GM08714 (cell line): ENCODE measurements around the gene AGAP1.
"Not testable (repeated sequence)": the region's sequence is repeated elsewhere in the genome, so short reads cannot be mapped to it uniquely, and the experiment has no call there.

Source experiments
- H3K4me3 ChIP-seq: fragments of 200-500 bp; sonication (Bioruptor generic); 2 replicates; pipeline ENCODE4 v1.5.1; 2014; ENCODE audit warnings: mild to moderate bottlenecking, low read length, inconsistent platforms
- ZNF274 ChIP-seq: IDR thresholded peaks from 2 replicates; pipeline ENCODE4 v1.6.1; 2012; ENCODE audit warnings: mild to moderate bottlenecking, low read depth, low read length

AGAP1 gene

GRCh38 chr2:236123716-236124115, 629.9 kb downstream of the AGAP1 start:
- TF ChIP-seq ZNF274 = no peak

GRCh38 chr2:236124182-236124893, 630.5 kb downstream of the AGAP1 start:
- H3K4me3 ChIP-seq = no peak overlapping the region
- TF ChIP-seq ZNF274 = no peak

More at GRCh38 chr2:236123716-236124115, 629.9 kb downstream of the AGAP1 start:
- no peak overlapping the region for H3K4me3 ChIP-seq

- H3K4me3 ChIP-seq = no peak overlapping the region
- no peak for TF ChIP-seq ZNF274
Observed at GRCh38 chr2:236125541-236125940, 631.7 kb downstream of the AGAP1 start.

- TF ChIP-seq ZNF274 = no peak
- no peak overlapping the region for H3K4me3 ChIP-seq
Observed at GRCh38 chr2:236127010-236127409, 633.2 kb downstream of the AGAP1 start.

- no peak overlapping the region for H3K4me3 ChIP-seq
- TF ChIP-seq ZNF274 = no peak
Observed at GRCh38 chr2:236128321-236128720, 634.5 kb downstream of the AGAP1 start.

GRCh38 chr2:236129935-236130334, 636.1 kb downstream of the AGAP1 start:
- no peak overlapping the region for H3K4me3 ChIP-seq
- TF ChIP-seq ZNF274 = no peak

- no peak overlapping the region for H3K4me3 ChIP-seq
- TF ChIP-seq ZNF274 = no peak
Observed at GRCh38 chr2:236130349-236130998, 636.6 kb downstream of the AGAP1 start.

GRCh38 chr2:236131073-236131692, 637.3 kb downstream of the AGAP1 start:
- TF ChIP-seq ZNF274 = no peak
- H3K4me3 ChIP-seq = no peak overlapping the region

GRCh38 chr2:236133410-236134012, 639.7 kb downstream of the AGAP1 start:
- TF ChIP-seq ZNF274 = no peak
- no peak overlapping the region for H3K4me3 ChIP-seq

- no peak for TF ChIP-seq ZNF274
- H3K4me3 ChIP-seq = no peak overlapping the region
Observed at GRCh38 chr2:236136538-236136937, 642.7 kb downstream of the AGAP1 start.

- H3K4me3 ChIP-seq = no peak overlapping the region
- TF ChIP-seq ZNF274 = no peak
Observed at GRCh38 chr2:236137066-236137465, 643.2 kb downstream of the AGAP1 start.

- not testable (repeated sequence) for H3K4me3 ChIP-seq
Observed at GRCh38 chr2:236141616-236142015, 647.8 kb downstream of the AGAP1 start.

- no peak for TF ChIP-seq ZNF274
- no peak overlapping the region for H3K4me3 ChIP-seq
Observed at GRCh38 chr2:236143811-236144210, 650.0 kb downstream of the AGAP1 start.

- no peak for TF ChIP-seq ZNF274
- no peak overlapping the region for H3K4me3 ChIP-seq
Observed at GRCh38 chr2:236146436-236146835, 652.6 kb downstream of the AGAP1 start.

- H3K4me3 ChIP-seq = no peak overlapping the region
- no peak for TF ChIP-seq ZNF274
Observed at GRCh38 chr2:236155406-236155805, 661.6 kb downstream of the AGAP1 start.
